Panc1 (cell line): Measurements from ENCODE around the gene SLC22A5. TPM values are rescaled to one million over a fixed set of nuclear protein-coding genes. Genes with fewer than 3 reads are reported as not detected.
A peak's percentile ranks its signal among the peaks of the same experiment; 100 is the strongest.

Experiments used
- ATAC-seq: fragments of 200-7000 bp; cut with Tn5 transposase; 2 replicates; pipeline ENCODE4 v1.9.1; 2020; ENCODE audit warnings: mild to moderate bottlenecking, moderate library complexity
- BruUV-seq: library from RNA; stranded (reverse); fragments of 400-500 nt; replicated peaks from 2 replicates; lab custom pipeline; 2021; lab: Mats Ljungman, UMichigan
- CTCF ChIA-PET: fragments of 300-600 bp; sonication (Branson Sonifier 250); formaldehyde crosslinking; loops from one replicate; lab custom pipeline; 2022; ENCODE audit warnings: antibody characterized with exemption; lab: Charles Lee
- POLR2A ChIA-PET: fragments of 300-600 bp; sonication (Branson Sonifier 250); formaldehyde crosslinking; loops from one replicate; lab custom pipeline; 2022; ENCODE audit warnings: antibody characterized with exemption; lab: Charles Lee
- DNase-seq: peaks from one replicate; pipeline ENCODE4 v3.0.0-alpha.2; 2010; ENCODE audit warnings: low read depth, low spot score
- H3K27ac ChIP-seq: 2 replicates; pipeline ENCODE4 v1.5.1; 2011; ENCODE audit warnings: mild to moderate bottlenecking, low read length, inconsistent platforms
- H3K27me3 ChIP-seq: fragments of 200-500 bp; sonication (Bioruptor generic); 2 replicates; pipeline ENCODE4 v1.6.0; 2014; ENCODE audit warnings: low read length, inconsistent platforms; ENCODE audit not compliant: control insufficient read depth, insufficient read depth
- H3K36me3 ChIP-seq: fragments of 200-500 bp; sonication (Bioruptor generic); 2 replicates; pipeline ENCODE4 v1.5.1; 2014; ENCODE audit warnings: inconsistent platforms, mild to moderate bottlenecking, low read length, moderate library complexity; ENCODE audit not compliant: control insufficient read depth, insufficient read depth
- H3K4me1 ChIP-seq: 2 replicates; pipeline ENCODE4 v1.5.1; 2011; ENCODE audit warnings: inconsistent platforms, mild to moderate bottlenecking, low read length, moderate library complexity; ENCODE audit not compliant: control insufficient read depth, insufficient read depth
- H3K4me3 ChIP-seq, 2 experiments: 2 replicates each; pipeline ENCODE4 v1.5.1; 2011 to 2012; ENCODE audit warnings: low read depth in 2 of 2, low read length in 2 of 2, mild to moderate bottlenecking in 2 of 2, inconsistent platforms in 1 of 2, moderate library complexity in 1 of 2
- H3K9me3 ChIP-seq: fragments of 200-500 bp; sonication (Bioruptor generic); 2 replicates; pipeline ENCODE4 v1.5.1; 2014; ENCODE audit warnings: low read depth, mild to moderate bottlenecking, inconsistent platforms, low read length, moderate library complexity; ENCODE audit not compliant: control insufficient read depth, insufficient read depth
- POLR2AphosphoS5 ChIP-seq: IDR thresholded peaks from 2 replicates; pipeline ENCODE4 v1.6.1; 2012; ENCODE audit warnings: mild to moderate bottlenecking, low read depth, low read length, moderate library complexity
- SIN3A ChIP-seq: IDR thresholded peaks from 2 replicates; pipeline ENCODE4 v1.6.1; 2012; ENCODE audit warnings: low read depth, mild to moderate bottlenecking, low read length, moderate library complexity, borderline replicate concordance; ENCODE audit not compliant: insufficient read depth
- TCF7L2 ChIP-seq: IDR thresholded peaks from 2 replicates; pipeline ENCODE4 v1.6.1; 2011; ENCODE audit warnings: mild to moderate bottlenecking, low read depth, low read length, inconsistent platforms
- in situ Hi-C: cut with HindIII; loops from 2 replicates; pipeline ENCODE4 v1.10.0; 2016; ENCODE audit warnings: low sequenced_read_pairs, low pct_unique_long_range_greater_than_20kb
- intact Hi-C: fragments of 100-400 bp; cut with micrococcal nuclease; formaldehyde crosslinking; loops from one replicate; pipeline ENCODE4 v1.10.0; 2022; ENCODE audit not compliant: unreplicated experiment
- total RNA-seq: library from RNA; stranded (reverse); gene quantifications from one replicate; pipeline ENCODE4 v1.2.1, GENCODE V29; 2021; ENCODE audit not compliant: unreplicated experiment
- TF ChIP-seq, protein P1 (sequence below), 2 experiments: IDR thresholded peaks; 2 replicates each; pipeline ENCODE4 v1.6.1; 2011 to 2012; ENCODE audit warnings: low read depth in 2 of 2, control low read depth in 1 of 2, low read length in 1 of 2, mild to moderate bottlenecking in 1 of 2, moderate library complexity in 1 of 2; ENCODE audit not compliant: insufficient read depth in 1 of 2
- TF ChIP-seq, protein P2 (sequence below): fragments of 450-650 bp; IDR thresholded peaks from 2 replicates; pipeline ENCODE4 v1.5.1; 2017; ENCODE audit warnings: mild to moderate bottlenecking

SLC22A5 gene
- total RNA-seq, 1 experiment from 2014 or later = 9.5 TPM

DNA sequence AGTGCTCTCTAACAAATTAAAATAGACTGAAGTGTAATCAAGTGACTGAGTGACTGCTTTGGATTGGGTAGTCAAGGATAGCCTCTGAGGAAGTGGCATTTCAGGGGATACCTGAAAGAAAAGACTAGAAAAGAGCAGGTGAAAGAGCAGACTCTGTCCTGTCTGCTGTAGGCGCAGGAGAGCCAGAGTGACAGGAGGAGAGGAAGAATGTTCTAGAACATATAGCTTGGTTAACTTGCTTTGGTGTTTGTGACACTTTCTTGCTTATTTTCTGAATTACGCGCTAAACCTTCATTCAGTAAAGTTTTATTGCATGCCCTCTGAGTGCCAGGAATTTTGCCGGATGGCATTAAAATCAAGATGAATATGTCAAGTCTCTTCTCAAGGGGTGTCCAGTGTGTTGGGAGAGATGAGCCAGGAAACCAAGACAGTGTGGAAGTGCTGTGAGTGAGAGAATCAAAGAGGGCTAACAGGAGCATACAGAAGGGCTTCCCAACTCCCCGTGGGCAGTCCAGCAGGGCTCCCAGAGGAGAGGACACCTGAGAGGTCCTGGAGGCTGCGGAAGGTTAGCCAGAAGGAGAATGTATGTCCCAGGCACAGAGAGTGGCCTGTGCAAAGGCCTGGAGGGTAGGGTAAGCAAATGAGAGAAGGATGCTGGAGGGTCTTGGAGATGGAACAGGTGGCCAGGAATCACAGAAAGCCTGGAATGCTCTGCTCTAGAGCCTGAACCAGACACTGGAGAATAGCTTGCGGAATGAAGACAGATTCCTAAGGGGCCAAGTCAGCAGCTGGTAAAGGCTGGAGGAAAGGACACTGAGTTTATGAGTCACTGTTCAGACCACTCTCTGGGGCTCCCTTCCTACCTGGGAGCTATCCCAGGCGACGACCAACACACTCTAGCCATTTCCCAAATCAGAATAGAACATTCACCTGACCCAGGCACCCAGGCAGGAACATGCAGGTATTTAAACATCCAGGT is 59.3 kb downstream of the SLC22A5 start:
- TF ChIP-seq, protein P1, sequence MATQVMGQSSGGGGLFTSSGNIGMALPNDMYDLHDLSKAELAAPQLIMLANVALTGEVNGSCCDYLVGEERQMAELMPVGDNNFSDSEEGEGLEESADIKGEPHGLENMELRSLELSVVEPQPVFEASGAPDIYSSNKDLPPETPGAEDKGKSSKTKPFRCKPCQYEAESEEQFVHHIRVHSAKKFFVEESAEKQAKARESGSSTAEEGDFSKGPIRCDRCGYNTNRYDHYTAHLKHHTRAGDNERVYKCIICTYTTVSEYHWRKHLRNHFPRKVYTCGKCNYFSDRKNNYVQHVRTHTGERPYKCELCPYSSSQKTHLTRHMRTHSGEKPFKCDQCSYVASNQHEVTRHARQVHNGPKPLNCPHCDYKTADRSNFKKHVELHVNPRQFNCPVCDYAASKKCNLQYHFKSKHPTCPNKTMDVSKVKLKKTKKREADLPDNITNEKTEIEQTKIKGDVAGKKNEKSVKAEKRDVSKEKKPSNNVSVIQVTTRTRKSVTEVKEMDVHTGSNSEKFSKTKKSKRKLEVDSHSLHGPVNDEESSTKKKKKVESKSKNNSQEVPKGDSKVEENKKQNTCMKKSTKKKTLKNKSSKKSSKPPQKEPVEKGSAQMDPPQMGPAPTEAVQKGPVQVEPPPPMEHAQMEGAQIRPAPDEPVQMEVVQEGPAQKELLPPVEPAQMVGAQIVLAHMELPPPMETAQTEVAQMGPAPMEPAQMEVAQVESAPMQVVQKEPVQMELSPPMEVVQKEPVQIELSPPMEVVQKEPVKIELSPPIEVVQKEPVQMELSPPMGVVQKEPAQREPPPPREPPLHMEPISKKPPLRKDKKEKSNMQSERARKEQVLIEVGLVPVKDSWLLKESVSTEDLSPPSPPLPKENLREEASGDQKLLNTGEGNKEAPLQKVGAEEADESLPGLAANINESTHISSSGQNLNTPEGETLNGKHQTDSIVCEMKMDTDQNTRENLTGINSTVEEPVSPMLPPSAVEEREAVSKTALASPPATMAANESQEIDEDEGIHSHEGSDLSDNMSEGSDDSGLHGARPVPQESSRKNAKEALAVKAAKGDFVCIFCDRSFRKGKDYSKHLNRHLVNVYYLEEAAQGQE (IDR thresholded peaks at IDR 0.05; ENCODE audit: insufficient read depth in 1 of 2, low read depth in 2 of 2, low read length in 1 of 2) = no peak
- TF ChIP-seq POLR2AphosphoS5 = no peak
- no peak for TF ChIP-seq SIN3A
- TF ChIP-seq, protein P2, sequence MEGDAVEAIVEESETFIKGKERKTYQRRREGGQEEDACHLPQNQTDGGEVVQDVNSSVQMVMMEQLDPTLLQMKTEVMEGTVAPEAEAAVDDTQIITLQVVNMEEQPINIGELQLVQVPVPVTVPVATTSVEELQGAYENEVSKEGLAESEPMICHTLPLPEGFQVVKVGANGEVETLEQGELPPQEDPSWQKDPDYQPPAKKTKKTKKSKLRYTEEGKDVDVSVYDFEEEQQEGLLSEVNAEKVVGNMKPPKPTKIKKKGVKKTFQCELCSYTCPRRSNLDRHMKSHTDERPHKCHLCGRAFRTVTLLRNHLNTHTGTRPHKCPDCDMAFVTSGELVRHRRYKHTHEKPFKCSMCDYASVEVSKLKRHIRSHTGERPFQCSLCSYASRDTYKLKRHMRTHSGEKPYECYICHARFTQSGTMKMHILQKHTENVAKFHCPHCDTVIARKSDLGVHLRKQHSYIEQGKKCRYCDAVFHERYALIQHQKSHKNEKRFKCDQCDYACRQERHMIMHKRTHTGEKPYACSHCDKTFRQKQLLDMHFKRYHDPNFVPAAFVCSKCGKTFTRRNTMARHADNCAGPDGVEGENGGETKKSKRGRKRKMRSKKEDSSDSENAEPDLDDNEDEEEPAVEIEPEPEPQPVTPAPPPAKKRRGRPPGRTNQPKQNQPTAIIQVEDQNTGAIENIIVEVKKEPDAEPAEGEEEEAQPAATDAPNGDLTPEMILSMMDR = no peak
- TF ChIP-seq TCF7L2 = no peak
- peak overlapping the region; percentile 63 for H3K27ac ChIP-seq
- CTCF ChIA-PET = no interaction called here
- H3K4me3 ChIP-seq = no peak overlapping the region
- intact Hi-C loops (no loop called here), in situ Hi-C loops (no loop called here)
- no peaks in the 10 kb centered on the region for H3K36me3 ChIP-seq
- H3K27me3 ChIP-seq = no peaks in the 10 kb centered on the region
- ATAC-seq (no peak), DNase-seq (no peak)
- POLR2A ChIA-PET = no interaction called here
- BruUV-seq = no TSS peak
- H3K4me1 ChIP-seq = peaks cover 35% of the 10 kb centered on the region
- H3K9me3 ChIP-seq = no peaks in the 10 kb centered on the region

DNA sequence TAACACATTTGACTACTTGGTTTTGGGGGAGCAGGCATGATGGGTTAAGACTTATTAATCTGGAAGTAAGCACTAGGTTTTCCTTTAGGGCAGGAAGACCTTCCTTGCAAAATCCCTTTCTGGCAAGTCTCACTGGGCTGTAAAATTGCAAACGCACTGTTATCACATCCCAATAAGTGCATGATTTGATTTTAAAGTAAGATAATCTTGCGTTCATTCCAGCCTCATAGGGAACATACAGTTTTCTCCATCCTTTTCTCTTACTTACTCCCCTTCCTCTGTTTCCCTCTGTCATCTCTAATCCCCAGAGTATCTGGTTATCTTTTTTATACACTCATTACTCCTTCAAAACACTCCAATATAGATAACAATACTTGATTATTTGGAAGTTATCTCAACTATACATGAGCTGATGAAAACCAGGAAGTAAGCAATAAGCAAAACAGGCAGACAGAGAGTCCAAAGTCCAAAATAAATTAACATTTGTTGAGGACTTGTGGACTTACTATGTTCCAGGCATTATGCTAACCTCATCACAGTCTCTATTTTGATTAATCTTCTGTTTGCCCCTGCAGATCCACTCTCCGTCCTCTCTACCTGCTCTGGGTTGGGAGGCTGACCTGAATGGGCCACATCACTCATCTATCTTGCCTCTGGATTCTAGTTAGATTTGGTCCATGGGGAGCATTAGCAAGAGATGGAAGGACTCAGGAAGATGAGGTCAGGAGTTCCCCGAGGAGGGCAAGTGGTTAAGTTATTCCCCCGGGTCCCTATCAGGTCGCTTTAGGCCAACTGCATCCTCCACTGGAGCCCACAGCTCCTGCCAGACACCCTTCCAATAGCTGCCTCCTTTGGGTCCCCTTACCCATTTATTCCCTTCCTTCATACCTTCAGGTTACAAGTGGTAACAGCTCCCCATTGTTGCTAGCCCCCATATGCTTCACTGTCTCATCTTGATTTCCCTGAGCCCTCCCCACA is 60.2 kb downstream of the SLC22A5 start:
- Histone ChIP-seq H3K4me1 (peaks cover 34% of the 10 kb centered on the region), H3K4me3 (no peak overlapping the region), H3K9me3 (no peaks in the 10 kb centered on the region), H3K27ac (no peak overlapping the region; the same call in 1 of the 2 replicates), H3K36me3 (no peaks in the 10 kb centered on the region), H3K27me3 (no peaks in the 10 kb centered on the region)
- POLR2A ChIA-PET = no interaction called here
- DNase-seq (no peak), ATAC-seq (no peak)
- in situ Hi-C loops = no loop called here
- BruUV-seq = no TSS peak
- TF ChIP-seq SIN3A (no peak), TCF7L2 (no peak), POLR2AphosphoS5 (no peak)
- TF ChIP-seq, protein P1 (IDR thresholded peaks at IDR 0.05; ENCODE audit: insufficient read depth in 1 of 2, low read depth in 2 of 2, low read length in 1 of 2) = no peak
- TF ChIP-seq, protein P2 = no peak
- CTCF ChIA-PET = no interaction called here
- intact Hi-C loops = no loop called here
